IMR-90 (cell line): ENCODE measurements around the gene DENND6B. TPM values are rescaled to one million over a fixed set of nuclear protein-coding genes. Genes with fewer than 3 reads are reported as not detected.

Experiments used
- ATAC-seq: fragments of 200-7000 bp; cut with Tn5 transposase; 2 replicates; pipeline ENCODE4 v1.9.1; 2020; ENCODE audit warnings: low read depth, mild to moderate bottlenecking, moderate library complexity
- BruUV-seq: library from RNA; stranded (reverse); fragments of 400-500 nt; replicated peaks from 2 replicates; lab custom pipeline; 2021; lab: Mats Ljungman, UMichigan
- CTCF ChIA-PET: fragments of 300-600 bp; formaldehyde crosslinking; extraction: SDS; loops from one replicate; lab custom pipeline; 2021; ENCODE audit warnings: antibody characterized with exemption; lab: Yijun Ruan, JAX
- POLR2A ChIA-PET: fragments of 300-600 bp; sonication (Branson Sonifier 250); formaldehyde crosslinking; loops from one replicate; lab custom pipeline; 2022; ENCODE audit warnings: antibody characterized with exemption; ENCODE audit not compliant: unreplicated experiment; lab: Charles Lee
- DNase-seq: peaks from one replicate; pipeline ENCODE4 v3.0.0; 2013
- H2AFZ ChIP-seq: replicated peaks from 2 replicates; pipeline ENCODE3; 2013; ENCODE audit warnings: low read length, mild to moderate bottlenecking; ENCODE audit not compliant: poor library complexity
- H2AK5ac ChIP-seq: 2 replicates; pipeline ENCODE4 v1.6.1; 2013; ENCODE audit warnings: low read depth, low read length, inconsistent platforms
- H2AK9ac ChIP-seq: replicated peaks from 2 replicates; pipeline ENCODE3; 2013; ENCODE audit warnings: mild to moderate bottlenecking, low read depth, low read length, moderate library complexity; ENCODE audit not compliant: poor library complexity
- H2BK120ac ChIP-seq: 2 replicates; pipeline ENCODE4 v1.6.1; 2013; ENCODE audit warnings: low read depth, low read length, inconsistent platforms
- H2BK15ac ChIP-seq: 3 replicates; pipeline ENCODE4 v1.6.1; 2013; ENCODE audit warnings: low read depth, low read length, inconsistent platforms
- H2BK20ac ChIP-seq: 2 replicates; pipeline ENCODE4 v1.6.1; 2013; ENCODE audit warnings: low read depth, mild to moderate bottlenecking, inconsistent platforms, low read length, moderate library complexity
- H2BK5ac ChIP-seq: 2 replicates; pipeline ENCODE4 v1.6.1; 2013; ENCODE audit warnings: mild to moderate bottlenecking, low read depth, low read length, inconsistent platforms; ENCODE audit not compliant: poor library complexity, severe bottlenecking
- H3K14ac ChIP-seq: replicated peaks from 2 replicates; pipeline ENCODE4 v1.6.1; 2013; ENCODE audit warnings: low read depth, low read length, inconsistent platforms
- H3K18ac ChIP-seq: 2 replicates; pipeline ENCODE4 v1.6.1; 2013; ENCODE audit warnings: low read depth, low read length, control low read depth
- H3K23ac ChIP-seq: 2 replicates; pipeline ENCODE4 v1.6.1; 2013; ENCODE audit warnings: low read depth, low read length, inconsistent platforms
- H3K27ac ChIP-seq: 2 replicates; pipeline ENCODE4 v1.5.1; 2013; ENCODE audit warnings: mild to moderate bottlenecking, control low read depth, low read length; ENCODE audit not compliant: insufficient read depth
- H3K27me3 ChIP-seq: 2 replicates; pipeline ENCODE4 v1.6.1; 2013; ENCODE audit warnings: low read length; ENCODE audit not compliant: control insufficient read depth, insufficient read depth
- H3K36me3 ChIP-seq: 2 replicates; pipeline ENCODE4 v1.6.1; 2013; ENCODE audit warnings: low read length, mixed read lengths; ENCODE audit not compliant: control insufficient read depth, insufficient read depth
- H3K4ac ChIP-seq: 2 replicates; pipeline ENCODE4 v1.6.1; 2013; ENCODE audit warnings: low read depth, low read length, inconsistent platforms
- H3K4me1 ChIP-seq: 2 replicates; pipeline ENCODE4 v1.6.1; 2013; ENCODE audit warnings: low read length, mixed read lengths; ENCODE audit not compliant: control insufficient read depth, insufficient read depth
- H3K4me2 ChIP-seq: 2 replicates; pipeline ENCODE4 v1.6.1; 2013; ENCODE audit warnings: low read depth, mild to moderate bottlenecking, control low read depth, low read length, moderate library complexity
- H3K4me3 ChIP-seq: 2 replicates; pipeline ENCODE4 v1.5.1; 2013; ENCODE audit warnings: low read depth, mild to moderate bottlenecking, control low read depth, low read length, moderate library complexity; ENCODE audit not compliant: insufficient read depth
- H3K56ac ChIP-seq: 2 replicates; pipeline ENCODE4 v1.6.1; 2013; ENCODE audit warnings: low read length, inconsistent platforms; ENCODE audit not compliant: insufficient read depth; ENCODE audit errors: extremely low read depth
- H3K79me1 ChIP-seq, 2 experiments: 2 replicates each; pipeline ENCODE4 v1.6.1; 2013; ENCODE audit warnings: low read length in 2 of 2, inconsistent platforms in 1 of 2, low read depth in 1 of 2
- H3K9ac ChIP-seq: 2 replicates; pipeline ENCODE4 v1.6.1; 2013; ENCODE audit warnings: low read depth, low read length, control low read depth
- H3K9me1 ChIP-seq: 2 replicates; pipeline ENCODE4 v1.6.1; 2013; ENCODE audit warnings: low read length, inconsistent platforms; ENCODE audit not compliant: insufficient read depth
- H3K9me3 ChIP-seq: 2 replicates; pipeline ENCODE4 v1.6.1; 2013; ENCODE audit warnings: low read length; ENCODE audit not compliant: control insufficient read depth, insufficient read depth
- H4K20me1 ChIP-seq: 2 replicates; pipeline ENCODE4 v1.6.1; 2013; ENCODE audit warnings: low read length, inconsistent platforms; ENCODE audit not compliant: insufficient read depth
- H4K5ac ChIP-seq: 2 replicates; pipeline ENCODE4 v1.6.1; 2013; ENCODE audit warnings: mild to moderate bottlenecking, low read depth, low read length, control low read depth
- H4K8ac ChIP-seq, 2 experiments: 2 replicates each; pipeline ENCODE4 v1.6.1; 2013; ENCODE audit warnings: low read depth in 2 of 2, low read length in 2 of 2, control low read depth in 1 of 2, inconsistent platforms in 1 of 2
- H4K91ac ChIP-seq: 2 replicates; pipeline ENCODE4 v1.6.1; 2013; ENCODE audit warnings: low read depth, low read length, inconsistent platforms; ENCODE audit not compliant: insufficient read depth
- BHLHE40 ChIP-seq: fragments of 150-350 bp; IDR thresholded peaks from 2 replicates; pipeline ENCODE4 v1.6.1; 2016; ENCODE audit warnings: mild to moderate bottlenecking, low read depth, low read length
- CEBPB ChIP-seq: IDR thresholded peaks from 2 replicates; pipeline ENCODE4 v1.6.1; 2012; ENCODE audit warnings: low read depth, low read length, improper control_type of control experiment
- CHD1 ChIP-seq: IDR thresholded peaks from 2 replicates; pipeline ENCODE4 v1.6.1; 2012; ENCODE audit warnings: low read depth, low read length, improper control_type of control experiment
- CTCF ChIP-seq: conservative IDR thresholded peaks from 2 replicates; pipeline ENCODE4 v1.5.1; 2012; ENCODE audit warnings: mild to moderate bottlenecking, low read depth, low read length, improper control_type of control experiment
- ELK1 ChIP-seq: fragments of 150-350 bp; IDR thresholded peaks from 2 replicates; pipeline ENCODE4 v1.6.1; 2016; ENCODE audit warnings: low read depth, mild to moderate bottlenecking, low read length, moderate library complexity, borderline replicate concordance
- NFE2L2 ChIP-seq: fragments of 150-350 bp; IDR thresholded peaks from 2 replicates; pipeline ENCODE4 v1.6.1; 2016; ENCODE audit warnings: low read depth, mild to moderate bottlenecking, low read length
- POLR2A ChIP-seq: IDR thresholded peaks from 2 replicates; pipeline ENCODE4 v1.6.1; 2012; ENCODE audit warnings: mild to moderate bottlenecking, low read depth, low read length
- RAD21 ChIP-seq: IDR thresholded peaks from 2 replicates; pipeline ENCODE4 v1.6.1; 2012; ENCODE audit warnings: low read length, improper control_type of control experiment
- RCOR1 ChIP-seq: IDR thresholded peaks from 2 replicates; pipeline ENCODE4 v1.6.1; 2012; ENCODE audit warnings: mild to moderate bottlenecking, low read length, improper control_type of control experiment; ENCODE audit not compliant: insufficient replicate concordance
- SMC3 ChIP-seq: fragments of 150-350 bp; IDR thresholded peaks from 2 replicates; pipeline ENCODE4 v1.6.1; 2016; ENCODE audit warnings: low read depth, mild to moderate bottlenecking, antibody characterized with exemption, low read length, moderate library complexity
- USF2 ChIP-seq: fragments of 150-350 bp; IDR thresholded peaks from 2 replicates; pipeline ENCODE4 v1.6.1; 2017; ENCODE audit warnings: mild to moderate bottlenecking, antibody characterized with exemption, low read length, low read depth
- WGBS, 2 experiments: methylation state at CpG; one replicate each; pipeline versions ENCODE4 v1.1.5 to v1.1.7; 2013; ENCODE audit warnings: missing lambda C conversion rate in 2 of 2; ENCODE audit not compliant: insufficient read length in 1 of 2; ENCODE audit errors: extremely low coverage in 2 of 2; 5-methylcytosine and 5-hydroxymethylcytosine counted together
- dilution Hi-C: fragments of 300-500 bp; cut with HindIII; formaldehyde crosslinking; loops from one replicate; pipeline ENCODE4 v1.14.3; 2018; ENCODE audit warnings: low sequenced_read_pairs; ENCODE audit not compliant: unreplicated experiment
- in situ Hi-C: fragments of 300-500 bp; cut with MboI; formaldehyde crosslinking; loops from 3 replicates; pipeline ENCODE4 v1.14.3; 2019; ENCODE audit warnings: low sequenced_read_pairs, inconsistent platforms, mixed read lengths
- intact Hi-C: fragments of 100-400 bp; cut with micrococcal nuclease; formaldehyde crosslinking; loops from 2 replicates; pipeline ENCODE4 v1.10.0; 2022
- polyA plus RNA-seq, 3 experiments: library from polyadenylated mRNA; depleted of rRNA; stranded (reverse); fragments of >200 nt; gene quantifications; 2 replicates each; pipeline ENCODE4 v1.2.3, GENCODE V29; 2012; ENCODE audit warnings: low replicate concordance in 1 of 3
- total RNA-seq: library from RNA; depleted of rRNA; stranded (reverse); fragments of >200 nt; gene quantifications from 2 replicates; pipeline ENCODE4 v1.2.3, GENCODE V29; 2012

The DENND6B gene
- total and polyA plus RNA-seq, 2 of the 4 experiments (the other 2 are of a cell fraction): 0.36 to 4.9 TPM

- Histone ChIP-seq H4K91ac (no peak overlapping the region), H3K14ac (no peak overlapping the region), H3K4me3 (no peak overlapping the region), H2BK5ac (no peak overlapping the region), H3K9ac (no peak overlapping the region), H3K4ac (no peak overlapping the region), H3K4me2 (no peak overlapping the region), H3K36me3 (no peaks in the 10 kb centered on the region), H3K27me3 (peaks cover 3% of the 10 kb centered on the region; the same call in 1 of the 2 replicates), H4K5ac (no peak overlapping the region), H4K8ac (no peak overlapping the region), H3K27ac (no peak overlapping the region), H3K4me1 (no peaks in the 10 kb centered on the region), H2AFZ (no peak overlapping the region), H3K79me1 (no peaks in the 10 kb centered on the region), H2BK20ac (no peak overlapping the region), H2BK120ac (no peak overlapping the region), H2BK15ac (no peak overlapping the region), H2AK5ac (no peak overlapping the region), H4K20me1 (no peaks in the 10 kb centered on the region), H3K9me1 (no peaks in the 10 kb centered on the region), H3K9me3 (no peaks in the 10 kb centered on the region), H3K18ac (no peak overlapping the region), H3K56ac (no peak overlapping the region), H2AK9ac (no peak overlapping the region), H3K23ac (no peak overlapping the region)
- dilution Hi-C loops: no loop called here
- no peak for DNase-seq
- ChIA-PET CTCF (no interaction called here), POLR2A (no interaction called here)
- no peak for ATAC-seq
- no TSS peak for BruUV-seq
- intact Hi-C loops: no loop called here
- in situ Hi-C loops: no loop called here
- 94% methylated on average over 7 of the region's 7 CpGs; no CpG with 5 or more reads in 1 of the 2 experiments for WGBS, 2 experiments
- no peak for TF ChIP-seq CTCF
- no peak for TF ChIP-seq POLR2A
- no peak for TF ChIP-seq CHD1
- no peak for TF ChIP-seq CEBPB
- no peak for TF ChIP-seq NFE2L2
- TF ChIP-seq RAD21: no peak
- TF ChIP-seq SMC3: no peak
- TF ChIP-seq BHLHE40: no peak
- no peak for TF ChIP-seq RCOR1
- no peak for TF ChIP-seq USF2
- TF ChIP-seq ELK1: no peak
Observed at GRCh38 chr22:50317674-50318073, 9.1 kb downstream of the DENND6B start.
